Testis (tissue), 3 donors: ENCODE measurements around the gene SLC2A9. TPM values are rescaled to one million over a fixed set of nuclear protein-coding genes. Genes with fewer than 3 reads are reported as not detected.

Experiments
- DNase-seq: peaks from one replicate; pipeline ENCODE4 v3.0.0-alpha.2; 2019
- H3K27ac ChIP-seq, 2 donors: fragments of 200-600 bp; sonication (generic); one replicate each; pipeline ENCODE4 v1.5.1; 2019
- H3K27me3 ChIP-seq: fragments of 200-600 bp; sonication (generic); one replicate; pipeline ENCODE4 v1.5.1; 2019
- H3K36me3 ChIP-seq: fragments of 200-600 bp; sonication (generic); one replicate; pipeline ENCODE4 v1.5.1; 2017; ENCODE audit warnings: low read depth; ENCODE audit errors: missing control alignments
- H3K4me1 ChIP-seq: fragments of 200-600 bp; sonication (generic); one replicate; pipeline ENCODE4 v1.5.1; 2019
- H3K4me3 ChIP-seq, 2 donors: fragments of 200-600 bp; sonication (generic); one replicate each; pipeline ENCODE4 v1.5.1; 2017 to 2019
- H3K9me3 ChIP-seq: fragments of 200-600 bp; sonication (generic); one replicate; pipeline ENCODE4 v1.5.1; 2017
- POLR2A ChIP-seq: fragments of 450-650 bp; IDR thresholded peaks from one replicate; pipeline ENCODE4 v1.6.1; 2017; ENCODE audit warnings: antibody characterized with exemption, mild to moderate bottlenecking, moderate library complexity
- WGBS, 2 donors: methylation state at CpG; one replicate each; pipeline ENCODE4 v1.1.5; 2018; 5-methylcytosine and 5-hydroxymethylcytosine counted together
- intact Hi-C: fragments of 100-400 bp; cut with DNase I; formaldehyde crosslinking; loops from one replicate; pipeline ENCODE4 v1.15.1; 2023; ENCODE audit warnings: low total_unique reads
- polyA plus RNA-seq: library from polyadenylated mRNA; stranded (reverse); fragments of 350-450 nt; fragmentation: Illumina TruSeq; extraction: RNeasy Lipid Tissue Mini Kit (QIAGEN cat#74804); gene quantifications from one replicate; pipeline ENCODE4 v1.2.3, GENCODE V29; 2014; ENCODE audit warnings: low read depth, low replicate concordance; ENCODE audit not compliant: insufficient read depth
- total RNA-seq, 2 donors: library from RNA; depleted of rRNA; stranded (reverse); fragments of >200 nt; gene quantifications; one replicate each; pipeline ENCODE4 v1.2.3, GENCODE V29; 2016
- TF ChIP-seq, protein P1 (sequence below), 3 experiments: fragments of 450-650 bp in 2 of 3; fragments of 200-600 bp in 1 of 3; sonication (generic) in 1 of 3; IDR thresholded peaks; one replicate each; pipeline ENCODE4 v1.5.1; 2016 to 2019; ENCODE audit warnings: antibody characterized with exemption in 3 of 3, mild to moderate bottlenecking in 2 of 3, moderate library complexity in 1 of 3

The SLC2A9 gene
- total and polyA plus RNA-seq, 3 donors from 2014 or later = 6.3 to 7.5 (median 6.8) TPM

DNA sequence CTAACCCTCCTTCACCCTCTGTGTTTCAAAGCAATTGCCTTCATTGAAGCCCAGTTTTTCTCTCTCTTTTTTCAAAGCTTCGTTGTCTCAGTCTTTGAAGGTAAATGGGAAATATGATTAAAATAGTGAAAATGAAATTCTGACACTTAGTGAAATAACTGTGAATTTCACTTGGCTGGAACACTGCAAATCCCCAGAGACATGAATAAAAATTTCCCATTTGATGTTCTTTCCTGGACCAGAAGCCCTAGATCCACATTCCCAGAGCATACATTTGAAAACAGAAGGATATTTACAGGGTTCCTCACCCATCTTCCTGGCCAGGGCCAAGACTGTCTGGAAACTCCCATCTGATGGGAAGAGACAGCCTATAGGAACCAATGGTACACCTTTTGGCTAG lies 45.0 kb downstream of the SLC2A9 start:
- H3K27me3 ChIP-seq = no peaks in the 10 kb centered on the region
- 89 to 92% methylated on average over 1 of the region's 1 CpG for WGBS, 2 donors
- intact Hi-C loops = no loop called here
- no peaks in the 10 kb centered on the region for H3K9me3 ChIP-seq
- H3K27ac ChIP-seq = no peak overlapping the region
- no peaks in the 10 kb centered on the region for H3K4me1 ChIP-seq
- TF ChIP-seq, protein P1, sequence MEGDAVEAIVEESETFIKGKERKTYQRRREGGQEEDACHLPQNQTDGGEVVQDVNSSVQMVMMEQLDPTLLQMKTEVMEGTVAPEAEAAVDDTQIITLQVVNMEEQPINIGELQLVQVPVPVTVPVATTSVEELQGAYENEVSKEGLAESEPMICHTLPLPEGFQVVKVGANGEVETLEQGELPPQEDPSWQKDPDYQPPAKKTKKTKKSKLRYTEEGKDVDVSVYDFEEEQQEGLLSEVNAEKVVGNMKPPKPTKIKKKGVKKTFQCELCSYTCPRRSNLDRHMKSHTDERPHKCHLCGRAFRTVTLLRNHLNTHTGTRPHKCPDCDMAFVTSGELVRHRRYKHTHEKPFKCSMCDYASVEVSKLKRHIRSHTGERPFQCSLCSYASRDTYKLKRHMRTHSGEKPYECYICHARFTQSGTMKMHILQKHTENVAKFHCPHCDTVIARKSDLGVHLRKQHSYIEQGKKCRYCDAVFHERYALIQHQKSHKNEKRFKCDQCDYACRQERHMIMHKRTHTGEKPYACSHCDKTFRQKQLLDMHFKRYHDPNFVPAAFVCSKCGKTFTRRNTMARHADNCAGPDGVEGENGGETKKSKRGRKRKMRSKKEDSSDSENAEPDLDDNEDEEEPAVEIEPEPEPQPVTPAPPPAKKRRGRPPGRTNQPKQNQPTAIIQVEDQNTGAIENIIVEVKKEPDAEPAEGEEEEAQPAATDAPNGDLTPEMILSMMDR (IDR thresholded peaks at IDR 0.05) = no peak
- TF ChIP-seq POLR2A = no peak
- no peak overlapping the region for H3K4me3 ChIP-seq
- H3K36me3 ChIP-seq = no peaks in the 10 kb centered on the region
- no peak for DNase-seq

DNA sequence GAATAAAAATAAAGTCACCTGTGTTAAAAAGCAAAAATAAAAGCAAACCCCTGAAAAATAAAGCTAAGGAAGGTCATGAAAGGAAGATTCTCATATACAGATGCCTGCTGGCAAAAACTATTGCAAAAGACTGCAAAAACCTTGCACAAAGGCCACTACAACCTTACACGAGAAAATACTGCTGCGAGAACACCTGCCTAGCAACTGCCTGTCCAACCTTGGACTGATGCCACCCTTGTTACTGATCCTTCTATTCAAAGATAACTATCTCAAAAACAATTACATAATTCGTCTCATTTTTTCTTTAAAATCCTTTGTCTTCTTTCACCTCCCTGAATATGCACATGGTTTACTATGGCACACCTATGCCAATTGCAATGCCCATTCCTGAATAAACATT lies 49.6 kb downstream of the SLC2A9 start:
- WGBS, 2 donors = 79 to 84% methylated on average over 3 of the region's 3 CpGs
- TF ChIP-seq, protein P1 (IDR thresholded peaks at IDR 0.05) = no peak
- TF ChIP-seq POLR2A = no peak
- no peak overlapping the region for H3K27ac ChIP-seq

DNA sequence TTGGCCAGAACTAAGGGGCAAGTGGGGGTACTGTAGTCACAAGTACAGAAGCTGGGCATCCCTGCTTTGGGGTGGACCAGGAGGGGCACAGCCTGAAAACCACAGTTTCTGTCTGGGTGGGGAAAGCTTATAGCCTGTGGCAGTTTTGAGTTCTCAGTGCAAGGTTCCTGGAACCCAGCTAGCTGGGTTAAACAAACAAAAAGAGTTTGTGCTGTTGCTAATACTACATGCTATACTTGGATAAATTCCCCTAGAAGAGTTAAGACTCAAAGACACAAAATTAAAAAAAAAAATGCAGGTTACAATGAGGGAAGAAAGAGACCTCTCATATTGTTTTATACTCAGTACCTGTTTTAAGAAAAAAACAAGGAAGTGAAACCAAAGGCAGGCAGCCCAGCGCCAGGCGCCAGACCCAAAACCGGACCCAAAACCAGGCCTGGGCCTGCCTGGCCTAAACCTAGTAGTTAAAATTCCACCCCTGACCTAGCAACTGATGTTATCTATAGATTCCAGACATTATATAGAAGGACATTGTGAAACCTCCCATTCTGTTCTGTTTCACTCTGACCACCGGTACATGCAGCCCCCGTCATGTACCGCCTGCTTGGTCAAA lies 50.8 kb downstream of the SLC2A9 start:
- no peaks in the 10 kb centered on the region for H3K36me3 ChIP-seq
- DNase-seq = no peak
- WGBS, 2 donors = 89 to 93% methylated on average over 6 of the region's 6 CpGs

More for the DNA sequence above, 49.6 kb downstream of the SLC2A9 start:
- H3K27me3 ChIP-seq = no peaks in the 10 kb centered on the region
- H3K4me1 ChIP-seq = no peaks in the 10 kb centered on the region
- no peak for DNase-seq
- no peaks in the 10 kb centered on the region for H3K36me3 ChIP-seq
- no peaks in the 10 kb centered on the region for H3K9me3 ChIP-seq
- intact Hi-C loops = no loop called here
- no peak overlapping the region for H3K4me3 ChIP-seq

DNA sequence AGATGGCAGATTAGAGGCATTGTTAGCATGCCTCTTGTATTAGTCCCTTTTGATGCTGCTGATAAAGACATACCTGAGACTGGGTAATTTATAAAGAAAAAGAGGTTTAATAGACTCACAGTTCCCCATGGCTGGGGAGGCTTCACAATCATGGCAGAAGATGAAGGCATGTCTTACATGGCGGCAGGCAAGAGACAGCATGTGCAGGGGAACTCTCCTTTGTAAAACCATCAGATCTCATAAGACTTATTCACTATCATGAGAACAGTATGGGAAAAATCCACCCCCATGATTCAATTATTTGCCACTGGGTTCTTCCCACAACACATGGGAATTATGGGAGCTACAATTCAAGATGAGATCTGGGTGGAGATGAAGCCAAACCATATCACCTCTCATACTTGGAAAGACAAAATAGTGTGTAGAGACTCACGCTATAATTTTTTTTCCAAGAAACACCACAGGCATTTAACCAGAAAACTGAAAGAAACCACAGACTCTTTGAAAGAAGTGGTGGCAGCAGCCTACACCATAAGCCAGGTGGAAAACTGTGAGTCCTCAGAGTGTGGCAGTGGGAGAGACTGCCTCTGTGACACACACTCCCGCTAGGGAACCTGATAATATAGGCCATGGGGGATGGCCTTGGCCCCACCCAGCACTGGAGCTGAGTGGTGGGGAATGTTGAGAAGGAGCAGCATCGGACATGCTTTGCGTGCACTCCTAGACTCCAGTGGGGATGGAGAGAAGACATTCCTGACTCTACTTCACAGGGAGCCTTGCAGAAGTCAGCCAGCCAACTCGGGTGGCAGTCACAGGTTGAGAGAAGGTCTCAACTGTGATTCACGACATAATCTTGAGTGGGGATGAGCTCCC lies 51.5 kb downstream of the SLC2A9 start:
- Histone ChIP-seq H3K27ac (no peak overlapping the region), H3K27me3 (no peaks in the 10 kb centered on the region), H3K4me1 (no peaks in the 10 kb centered on the region), H3K9me3 (no peaks in the 10 kb centered on the region), H3K4me3 (no peak overlapping the region), H3K36me3 (no peaks in the 10 kb centered on the region)
- intact Hi-C loops = no loop called here
- no peak for DNase-seq
- TF ChIP-seq, protein P1 (IDR thresholded peaks at IDR 0.05) = no peak
- TF ChIP-seq POLR2A = no peak
- WGBS, 2 donors = 92 to 96% methylated on average over 7 of the region's 7 CpGs

More for the DNA sequence above, 50.8 kb downstream of the SLC2A9 start:
- Histone ChIP-seq H3K4me3 (no peak overlapping the region), H3K9me3 (no peaks in the 10 kb centered on the region), H3K4me1 (no peaks in the 10 kb centered on the region), H3K27ac (no peak overlapping the region), H3K27me3 (no peaks in the 10 kb centered on the region)
- intact Hi-C loops = no loop called here
- no peak for TF ChIP-seq POLR2A
- TF ChIP-seq, protein P1 (IDR thresholded peaks at IDR 0.05) = no peak
